Esophagus (tissue), 2 donors: Measurements from ENCODE around the gene KERA. TPM values are rescaled to one million over a fixed set of nuclear protein-coding genes. Genes with fewer than 3 reads are reported as not detected.

Experiments used
- H3K27ac ChIP-seq, 2 donors: one replicate each; pipeline ENCODE4 v1.5.1; 2013; ENCODE audit warnings: low read depth in 2 of 2, mild to moderate bottlenecking in 2 of 2, inconsistent platforms in 1 of 2, low read length in 1 of 2, moderate library complexity in 1 of 2
- H3K27me3 ChIP-seq, 2 donors: one replicate each; pipeline ENCODE4 v1.6.1; 2013; ENCODE audit warnings: low read length in 2 of 2, control low read depth in 1 of 2, mild to moderate bottlenecking in 1 of 2; ENCODE audit not compliant: insufficient read depth in 2 of 2, control insufficient read depth in 1 of 2
- H3K36me3 ChIP-seq, 2 donors: one replicate each; pipeline ENCODE4 v1.6.1; 2013; ENCODE audit warnings: low read length in 1 of 2; ENCODE audit not compliant: control insufficient read depth in 2 of 2, insufficient read depth in 2 of 2
- H3K4me1 ChIP-seq, 2 donors: one replicate each; pipeline ENCODE4 v1.6.1; 2013; ENCODE audit warnings: low read length in 1 of 2; ENCODE audit not compliant: control insufficient read depth in 2 of 2, insufficient read depth in 2 of 2
- H3K4me3 ChIP-seq, 2 donors: one replicate each; pipeline ENCODE4 v1.5.1; 2013; ENCODE audit warnings: low read length in 2 of 2, mild to moderate bottlenecking in 2 of 2, low read depth in 1 of 2, moderate library complexity in 1 of 2
- H3K9me3 ChIP-seq, 2 donors: one replicate each; pipeline ENCODE4 v1.6.1; 2013; ENCODE audit warnings: mild to moderate bottlenecking in 2 of 2, low read depth in 1 of 2, low read length in 1 of 2, moderate library complexity in 1 of 2; ENCODE audit not compliant: control insufficient read depth in 2 of 2, insufficient read depth in 1 of 2
- WGBS, 2 donors: extraction: QIAGEN DNeasy Blood & Tissue Kit; methylation state at CpG; one replicate each; pipeline ENCODE4 v1.1.7; 2013; 5-methylcytosine and 5-hydroxymethylcytosine counted together
- polyA plus RNA-seq, 2 donors: library from polyadenylated mRNA; stranded (reverse); fragments of 200-250 nt; gene quantifications; one replicate each; pipeline ENCODE4 v1.2.3, GENCODE V29; 2013
- donor health status: healthy with polysubstance abuse.
- donor health status: Bipolar disorder and iron deficiency.

The KERA gene
- polyA plus RNA-seq, 2 donors: not detected

DNA sequence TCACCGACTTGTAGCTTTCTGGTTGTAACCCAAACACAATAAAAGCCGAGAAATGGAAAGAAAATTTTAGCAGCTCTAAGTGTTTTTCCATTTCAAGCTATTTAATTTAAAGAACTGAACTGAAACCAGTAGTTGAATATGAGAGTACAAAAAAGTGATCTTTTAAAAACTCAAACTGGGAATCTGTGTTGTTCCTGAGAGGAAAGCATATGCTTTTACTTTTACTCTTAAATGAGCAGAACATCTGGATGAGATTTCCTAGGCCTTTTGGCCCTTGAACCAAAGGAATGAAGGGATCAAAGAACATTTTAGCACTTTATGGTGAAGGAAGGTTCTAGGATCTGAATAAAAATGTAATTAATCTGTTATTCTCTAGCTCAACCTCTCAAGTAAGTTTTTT, 1.3 kb downstream of the KERA start:
- Histone ChIP-seq H3K36me3 (no peaks in the 10 kb centered on the region), H3K4me1 (no peaks in the 10 kb centered on the region), H3K27me3 (no peaks in the 10 kb centered on the region), H3K4me3 (no peak overlapping the region), H3K27ac (no peak overlapping the region), H3K9me3 (no peaks in the 10 kb centered on the region)
- 92 to 95% methylated on average over 2 of the region's 2 CpGs for WGBS, 2 donors

DNA sequence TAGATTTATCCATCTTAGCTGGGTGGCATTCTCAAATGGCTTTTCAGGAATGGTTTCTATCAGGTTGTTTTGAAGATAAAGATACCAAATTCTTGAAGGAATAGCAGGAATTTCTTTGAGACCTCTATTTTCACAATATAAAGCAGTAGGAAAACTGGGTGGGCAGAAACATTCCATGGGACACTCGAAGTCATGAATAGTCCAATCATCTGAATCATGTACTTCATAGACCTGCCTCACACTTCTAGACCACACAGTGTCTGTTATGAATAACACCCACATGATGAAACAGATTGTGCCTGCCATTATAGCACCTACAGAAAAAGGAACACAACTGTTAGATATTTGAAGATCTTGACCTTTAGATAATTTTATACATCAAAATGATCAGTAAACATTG, 1.8 kb downstream of the KERA start:
- H3K4me3 ChIP-seq: no peak overlapping the region
- no peaks in the 10 kb centered on the region for H3K4me1 ChIP-seq
- H3K36me3 ChIP-seq: no peaks in the 10 kb centered on the region
- no peaks in the 10 kb centered on the region for H3K27me3 ChIP-seq
- H3K27ac ChIP-seq: no peak overlapping the region
- WGBS, 2 donors: 56 to 74% methylated on average over 1 of the region's 1 CpG
- no peaks in the 10 kb centered on the region for H3K9me3 ChIP-seq

GRCh38 chr12:91053951-91054715, 3.7 kb downstream of the KERA start:
- H3K27me3 ChIP-seq: no peaks in the 10 kb centered on the region
- 39 to 52% methylated on average over 4 of the region's 4 CpGs for whole genome bisulfite sequencing, 2 donors
- no peaks in the 10 kb centered on the region for H3K36me3 ChIP-seq
- no peaks in the 10 kb centered on the region for H3K9me3 ChIP-seq
- no peak overlapping the region for H3K4me3 ChIP-seq
- no peaks in the 10 kb centered on the region for H3K4me1 ChIP-seq
- H3K27ac ChIP-seq: no peak overlapping the region

DNA sequence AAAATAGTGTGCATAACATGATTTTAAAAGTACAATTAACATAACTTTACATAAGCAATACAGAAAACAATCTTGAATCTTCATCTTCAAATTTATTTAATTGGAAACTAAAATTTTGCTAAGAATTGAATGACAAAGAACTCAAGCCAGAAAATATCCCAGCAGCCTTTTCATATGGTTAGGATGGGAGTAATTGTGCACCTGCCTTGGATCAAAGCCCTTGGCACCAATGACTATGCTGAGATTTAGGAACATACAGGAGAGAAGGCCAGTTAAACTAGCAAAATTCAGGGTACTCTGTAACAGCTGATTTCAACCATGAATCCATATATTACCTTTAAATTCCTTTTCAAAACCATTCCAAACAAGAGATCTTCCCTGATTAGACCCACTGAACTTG, 5.8 kb downstream of the KERA start:
- H3K4me1 ChIP-seq: no peaks in the 10 kb centered on the region
- H3K36me3 ChIP-seq: no peaks in the 10 kb centered on the region
- no peaks in the 10 kb centered on the region for H3K27me3 ChIP-seq
- no peaks in the 10 kb centered on the region for H3K9me3 ChIP-seq
- H3K27ac ChIP-seq: no peak overlapping the region
- no peak overlapping the region for H3K4me3 ChIP-seq

DNA sequence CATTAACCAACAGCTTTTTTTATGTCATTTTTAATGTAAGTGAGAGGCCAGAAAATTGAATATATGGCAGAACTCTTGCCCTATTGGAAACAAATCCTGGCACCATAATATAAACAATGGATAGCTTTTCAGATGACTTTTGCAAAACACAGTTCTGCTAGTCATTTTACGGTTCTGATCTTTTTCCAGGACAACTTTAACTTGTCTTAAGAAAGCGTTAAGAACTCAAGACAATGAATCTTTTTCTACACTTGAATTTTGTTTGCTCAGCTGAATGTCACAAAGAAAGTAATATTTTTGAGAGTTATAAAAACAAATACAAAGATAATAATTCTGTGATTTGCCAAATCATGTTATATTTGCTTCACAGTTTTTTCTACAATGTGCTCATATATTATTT, 13.2 kb downstream of the KERA start:
- Histone ChIP-seq H3K9me3 (no peaks in the 10 kb centered on the region), H3K36me3 (no peaks in the 10 kb centered on the region), H3K4me3 (no peak overlapping the region), H3K27me3 (no peaks in the 10 kb centered on the region), H3K27ac (no peak overlapping the region), H3K4me1 (no peaks in the 10 kb centered on the region)
- 61 to 75% methylated on average over 2 of the region's 2 CpGs for WGBS, 2 donors

GRCh38 chr12:91043408-91043807, 14.4 kb downstream of the KERA start:
- H3K9me3 ChIP-seq: no peaks in the 10 kb centered on the region
- WGBS, 2 donors: 68 to 74% methylated on average over 4 of the region's 4 CpGs
- no peak overlapping the region for H3K27ac ChIP-seq
- H3K4me3 ChIP-seq: no peak overlapping the region
- H3K36me3 ChIP-seq: no peaks in the 10 kb centered on the region
- H3K4me1 ChIP-seq: no peaks in the 10 kb centered on the region
- no peaks in the 10 kb centered on the region for H3K27me3 ChIP-seq

- no peak overlapping the region for H3K27ac ChIP-seq
- no peaks in the 10 kb centered on the region for H3K36me3 ChIP-seq
- H3K27me3 ChIP-seq: no peaks in the 10 kb centered on the region
- no peaks in the 10 kb centered on the region for H3K4me1 ChIP-seq
- WGBS, 2 donors: 22 to 58% methylated on average over 1 of the region's 1 CpG
- H3K4me3 ChIP-seq: no peak overlapping the region
- no peaks in the 10 kb centered on the region for H3K9me3 ChIP-seq
Observed at GRCh38 chr12:91040096-91040755, 17.6 kb downstream of the KERA start.

DNA sequence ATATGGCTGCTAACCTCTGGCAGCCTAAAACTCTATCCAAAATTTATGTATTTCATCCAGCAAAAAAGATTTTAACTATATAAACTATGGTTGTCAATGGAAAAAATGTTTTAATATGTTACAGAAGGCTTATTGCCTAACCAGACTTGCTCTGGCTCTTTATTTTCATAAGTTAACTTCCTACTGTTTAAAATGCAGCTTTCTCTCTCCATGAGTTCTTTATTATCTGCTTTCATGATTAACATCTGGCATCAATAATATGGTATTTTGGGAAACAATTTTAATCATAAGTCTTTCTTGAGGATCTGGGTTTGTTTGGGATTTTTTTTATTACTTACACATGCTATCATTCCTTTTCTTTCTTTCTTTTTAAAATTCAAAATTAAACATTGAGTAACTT, 20.5 kb downstream of the KERA start:
- no peaks in the 10 kb centered on the region for H3K27me3 ChIP-seq
- no peaks in the 10 kb centered on the region for H3K36me3 ChIP-seq
- H3K4me3 ChIP-seq: no peak overlapping the region
- no peak overlapping the region for H3K27ac ChIP-seq
- H3K9me3 ChIP-seq: no peaks in the 10 kb centered on the region
- H3K4me1 ChIP-seq: no peaks in the 10 kb centered on the region

DNA sequence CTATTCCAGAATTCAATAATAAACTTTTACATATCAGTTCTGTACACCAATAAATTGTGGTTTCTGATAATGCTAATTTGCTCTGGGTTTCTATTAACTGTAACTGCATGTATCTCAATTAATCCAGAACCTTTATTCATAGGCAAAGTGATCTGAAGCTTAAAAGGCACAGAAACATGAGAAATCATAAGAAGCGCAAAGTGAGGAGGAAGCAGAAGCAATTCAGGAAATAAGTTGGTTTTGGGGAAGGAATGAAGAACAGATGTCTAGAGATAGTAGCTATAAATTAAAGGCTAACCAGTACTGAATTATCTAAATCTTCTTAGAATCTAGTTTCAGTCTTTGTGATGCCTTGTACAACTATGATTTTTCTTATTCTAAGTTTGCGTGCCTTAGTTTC, 24.6 kb downstream of the KERA start:
- Histone ChIP-seq H3K4me3 (no peak overlapping the region), H3K4me1 (no peaks in the 10 kb centered on the region), H3K36me3 (no peaks in the 10 kb centered on the region), H3K27ac (no peak overlapping the region), H3K27me3 (no peaks in the 10 kb centered on the region), H3K9me3 (no peaks in the 10 kb centered on the region)
- WGBS, 2 donors: 69 to 83% methylated on average over 2 of the region's 2 CpGs
